ENCODE data around the gene EXOC4. TPM values are rescaled to one million over a fixed set of nuclear protein-coding genes. Genes with fewer than 3 reads are reported as not detected.

Gene EXOC4
- total RNA-seq, 2 experiments from 2014 or later = 58.0 to 59.9 TPM

GRCh38 chr7:133428326-133428725 lies 175.4 kb downstream of the EXOC4 start:
- peaks cover 28% of the 10 kb centered on the region for H3K36me3 Mint-ChIP-seq (ENCODE audit: low read depth)
- Histone ChIP-seq H3K27ac (ENCODE audit: low read depth in 1 of 2, low read length in 2 of 2) (no peak overlapping the region), H3K27me3 (ENCODE audit: control insufficient read depth in 1 of 2, insufficient read depth in 2 of 2, low read length in 2 of 2) (no peaks in the 10 kb centered on the region), H3K4me1 (ENCODE audit: insufficient read depth, low read length) (no peaks in the 10 kb centered on the region), H3K36me3 (ENCODE audit: insufficient read depth, low read length) (peaks cover 2% of the 10 kb centered on the region), H3K4me3 (ENCODE audit: low read length) (no peak overlapping the region), H3K9me3 (ENCODE audit: control insufficient read depth in 1 of 2, insufficient read depth in 1 of 2, low read length in 2 of 2) (peaks cover 0 to 9% of the 10 kb centered on the region in 2 experiments)
- H3K4me1 Mint-ChIP-seq (ENCODE audit: low read depth) = peaks cover 46% of the 10 kb centered on the region
- TF ChIP-seq, protein P1, sequence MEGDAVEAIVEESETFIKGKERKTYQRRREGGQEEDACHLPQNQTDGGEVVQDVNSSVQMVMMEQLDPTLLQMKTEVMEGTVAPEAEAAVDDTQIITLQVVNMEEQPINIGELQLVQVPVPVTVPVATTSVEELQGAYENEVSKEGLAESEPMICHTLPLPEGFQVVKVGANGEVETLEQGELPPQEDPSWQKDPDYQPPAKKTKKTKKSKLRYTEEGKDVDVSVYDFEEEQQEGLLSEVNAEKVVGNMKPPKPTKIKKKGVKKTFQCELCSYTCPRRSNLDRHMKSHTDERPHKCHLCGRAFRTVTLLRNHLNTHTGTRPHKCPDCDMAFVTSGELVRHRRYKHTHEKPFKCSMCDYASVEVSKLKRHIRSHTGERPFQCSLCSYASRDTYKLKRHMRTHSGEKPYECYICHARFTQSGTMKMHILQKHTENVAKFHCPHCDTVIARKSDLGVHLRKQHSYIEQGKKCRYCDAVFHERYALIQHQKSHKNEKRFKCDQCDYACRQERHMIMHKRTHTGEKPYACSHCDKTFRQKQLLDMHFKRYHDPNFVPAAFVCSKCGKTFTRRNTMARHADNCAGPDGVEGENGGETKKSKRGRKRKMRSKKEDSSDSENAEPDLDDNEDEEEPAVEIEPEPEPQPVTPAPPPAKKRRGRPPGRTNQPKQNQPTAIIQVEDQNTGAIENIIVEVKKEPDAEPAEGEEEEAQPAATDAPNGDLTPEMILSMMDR (IDR thresholded peaks at IDR 0.05) = no peak
- CTCF ChIA-PET = no interaction called here
- no peaks in the 10 kb centered on the region for H3K9me3 Mint-ChIP-seq
- ATAC-seq (ENCODE audit: poor library complexity) (no peak), DNase-seq (no peak)
- no peak overlapping the region for H3K4me3 Mint-ChIP-seq
- no peaks in the 10 kb centered on the region for H3K27me3 Mint-ChIP-seq
- no peak overlapping the region for H3K27ac Mint-ChIP-seq
- intact Hi-C loops (cut with DNase I, micrococcal nuclease) = no loop called here
- POLR2A ChIA-PET = no interaction called here

DNA sequence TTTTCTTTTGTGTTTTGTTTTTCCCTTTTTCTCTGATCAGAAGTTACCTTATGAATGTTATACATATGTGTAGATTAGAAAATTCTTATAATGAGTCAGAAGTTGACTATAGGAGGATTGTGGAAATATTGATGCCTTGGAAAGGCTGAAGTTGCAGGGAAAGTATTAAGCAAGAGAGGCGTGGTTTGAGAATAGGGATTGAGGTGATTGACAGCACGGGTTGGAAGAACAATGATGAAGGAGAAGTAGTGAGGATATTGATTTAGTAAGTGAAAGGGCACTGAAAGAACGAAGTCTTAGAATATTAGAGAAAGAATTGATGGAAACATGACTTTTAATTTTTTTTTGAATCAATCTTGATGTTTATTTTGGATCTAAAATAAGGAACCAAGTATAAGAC lies 176.0 kb downstream of the EXOC4 start:
- intact Hi-C loops (cut with DNase I, micrococcal nuclease) = no loop called here
- Histone ChIP-seq H3K9me3 (ENCODE audit: control insufficient read depth in 1 of 2, insufficient read depth in 1 of 2, low read length in 2 of 2) (peaks cover 0 to 3% of the 10 kb centered on the region in 2 experiments), H3K27ac (ENCODE audit: low read depth in 1 of 2, low read length in 2 of 2) (no peak overlapping the region), H3K27me3 (ENCODE audit: control insufficient read depth in 1 of 2, insufficient read depth in 2 of 2, low read length in 2 of 2) (no peaks in the 10 kb centered on the region), H3K4me1 (ENCODE audit: insufficient read depth, low read length) (no peaks in the 10 kb centered on the region), H3K4me3 (ENCODE audit: low read length) (no peak overlapping the region), H3K36me3 (ENCODE audit: insufficient read depth, low read length) (no peaks in the 10 kb centered on the region)
- POLR2A ChIA-PET = no interaction called here
- CTCF ChIA-PET = no interaction called here
- Mint-ChIP-seq H3K4me3 (no peak overlapping the region), H3K36me3 (ENCODE audit: low read depth) (peaks cover 27% of the 10 kb centered on the region), H3K9me3 (no peaks in the 10 kb centered on the region), H3K4me1 (ENCODE audit: low read depth) (peaks cover 47% of the 10 kb centered on the region), H3K27ac (no peak overlapping the region), H3K27me3 (no peaks in the 10 kb centered on the region)
- TF ChIP-seq, protein P1 (IDR thresholded peaks at IDR 0.05) = no peak
- DNase-seq (no peak), ATAC-seq (ENCODE audit: poor library complexity) (no peak)

DNA sequence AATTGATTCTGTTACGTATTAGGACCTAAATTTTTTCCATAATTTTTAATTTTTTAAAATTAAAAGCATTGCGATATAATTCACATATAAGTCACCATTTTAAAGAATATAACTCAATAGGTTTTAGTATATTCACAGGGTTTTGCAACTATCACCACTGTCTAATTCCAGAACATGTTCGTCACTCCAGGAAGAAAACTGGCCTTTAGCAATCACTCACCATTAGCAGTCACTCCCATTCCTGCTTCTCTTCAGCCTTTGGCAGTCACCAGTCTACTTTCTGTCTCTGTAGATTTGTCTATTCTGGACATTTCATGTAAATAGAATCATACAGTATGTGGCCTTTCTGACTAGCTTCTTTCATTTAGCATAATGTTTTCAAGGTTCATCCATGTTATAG lies 176.5 kb downstream of the EXOC4 start:
- Histone ChIP-seq H3K27me3 (ENCODE audit: control insufficient read depth in 1 of 2, insufficient read depth in 2 of 2, low read length in 2 of 2) (no peaks in the 10 kb centered on the region), H3K27ac (ENCODE audit: low read depth in 1 of 2, low read length in 2 of 2) (no peak overlapping the region), H3K4me3 (ENCODE audit: low read length) (no peak overlapping the region), H3K36me3 (ENCODE audit: insufficient read depth, low read length) (no peaks in the 10 kb centered on the region), H3K4me1 (ENCODE audit: insufficient read depth, low read length) (no peaks in the 10 kb centered on the region), H3K9me3 (ENCODE audit: control insufficient read depth in 1 of 2, insufficient read depth in 1 of 2, low read length in 2 of 2) (no peaks in the 10 kb centered on the region)
- peaks cover 48% of the 10 kb centered on the region for H3K4me1 Mint-ChIP-seq (ENCODE audit: low read depth)
- TF ChIP-seq, protein P1 (IDR thresholded peaks at IDR 0.05) = no peak
- H3K4me3 Mint-ChIP-seq = no peak overlapping the region
- H3K27ac Mint-ChIP-seq = no peak overlapping the region
- POLR2A ChIA-PET = no interaction called here
- intact Hi-C loops (cut with DNase I, micrococcal nuclease) = no loop called here
- ATAC-seq (ENCODE audit: poor library complexity) (no peak), DNase-seq (no peak)
- H3K27me3 Mint-ChIP-seq = no peaks in the 10 kb centered on the region
- H3K36me3 Mint-ChIP-seq (ENCODE audit: low read depth) = peaks cover 22% of the 10 kb centered on the region
- CTCF ChIA-PET = no interaction called here
- H3K9me3 Mint-ChIP-seq = no peaks in the 10 kb centered on the region
